ENCODE results near the gene NT5E.

GRCh38 chr6:85460154-85460920, 10.5 kb downstream of the NT5E start:
- TF ChIP-seq CTCF (IDR thresholded peaks at IDR 0.05) (no peak), POLR2A (IDR thresholded peaks at IDR 0.05) (no peak)

All from esophagus squamous epithelium (tissue), 4 donors.